HepG2 (cell line): ENCODE data around the gene SSBP1. TPM values are rescaled to one million over a fixed set of nuclear protein-coding genes. Genes with fewer than 3 reads are reported as not detected.

Source experiments
- CENPX ChIP-seq: sonication (generic); formaldehyde crosslinking; IDR thresholded peaks from 2 replicates; pipeline ENCODE4 v1.9.0; 2021; ENCODE audit warnings: mild to moderate bottlenecking, missing genetic modification reagents, moderate library complexity
- CSRNP2 ChIP-seq: sonication (generic); formaldehyde crosslinking; conservative IDR thresholded peaks from 2 replicates; pipeline ENCODE4 v1.8.0; 2022; ENCODE audit warnings: low read depth, missing genetic modification reagents
- PRPF4 ChIP-seq: fragments of 200-400 bp; formaldehyde crosslinking; IDR thresholded peaks from 2 replicates; pipeline ENCODE4 v1.6.1; 2016; ENCODE audit warnings: low read length, low read depth; ENCODE audit not compliant: poor library complexity, severe bottlenecking
- RELA ChIP-seq: sonication (generic); formaldehyde crosslinking; IDR thresholded peaks from 2 replicates; pipeline ENCODE4 v1.4.0; 2020; ENCODE audit warnings: missing genetic modification reagents
- SNAPC4 ChIP-seq: sonication (generic); formaldehyde crosslinking; IDR thresholded peaks from 2 replicates; pipeline ENCODE4 v1.4.0; 2020; ENCODE audit warnings: mild to moderate bottlenecking, missing genetic modification reagents
- ZNF292 ChIP-seq: sonication (generic); formaldehyde crosslinking; IDR thresholded peaks from 2 replicates; pipeline ENCODE4 v1.8.1; 2022; ENCODE audit warnings: mild to moderate bottlenecking, low read depth, missing genetic modification reagents, borderline replicate concordance
- polyA plus RNA-seq, 8 experiments: library from polyadenylated mRNA; depleted of rRNA in 3 of 8; stranded (reverse) in 7 of 8; unstranded in 1 of 8; fragments of >200 nt; fragmentation: Illumina TruSeq in 4 of 8; extraction: Trizol in 4 of 8; gene quantifications; 2 replicates each; pipeline versions ENCODE4 v1.2.1 to v1.2.3, GENCODE V29; 2011 to 2016; ENCODE audit warnings: low read depth in 4 of 8, missing spikeins in 1 of 8, mixed read lengths in 1 of 8; ENCODE audit not compliant: insufficient read depth in 1 of 8
- total RNA-seq, 5 experiments: library from RNA; depleted of rRNA; stranded (reverse); fragments of >200 nt; fragmentation: Illumina TruSeq; extraction: Trizol; gene quantifications; 2 replicates each; pipeline ENCODE4 v1.2.3, GENCODE V29; 2016; ENCODE audit warnings: low read depth in 1 of 5
- TF ChIP-seq, protein P1 (sequence below): IDR thresholded peaks from 2 replicates; pipeline ENCODE4 v1.4.0; 2020; ENCODE audit warnings: mild to moderate bottlenecking, missing genetic modification reagents

SSBP1 gene
- total and polyA plus RNA-seq, 2 of the 13 experiments (the other 11 are each of a cell fraction or from before 2014, with no cell fraction given), result 64.4 to 254 TPM

DNA sequence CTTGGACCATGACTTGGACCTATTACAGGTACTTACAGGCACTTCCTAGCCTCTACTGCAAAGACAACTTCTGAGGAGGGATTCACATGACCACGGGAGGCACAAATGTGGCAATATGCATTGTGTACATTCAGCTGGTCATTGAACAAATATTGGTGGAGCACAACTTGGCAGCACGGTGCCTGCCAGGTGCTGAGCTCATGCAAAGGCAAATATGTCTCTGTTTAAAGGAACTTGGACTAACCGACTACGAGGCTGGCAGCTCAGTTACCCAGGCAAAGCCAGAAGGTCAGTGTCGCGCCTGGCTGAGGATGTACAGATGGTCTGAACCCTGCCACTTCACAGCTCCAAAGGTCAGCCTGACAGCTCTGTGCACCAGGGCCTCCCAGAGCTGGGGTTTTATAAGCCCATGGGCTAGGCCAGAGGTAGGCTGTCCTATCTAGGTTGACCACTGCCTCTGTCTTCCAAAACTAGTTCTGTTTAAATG lies 42.3 kb upstream of the SSBP1 start (continued):
- TF ChIP-seq SNAPC4 (CRISPR knock-in tag) (no peak), RELA (no peak), PRPF4 (no peak), CSRNP2 (CRISPR knock-in tag) (no peak), CENPX (CRISPR knock-in tag) (no peak), ZNF292 (peak; percentile 85; the same call in 1 of the 2 replicates)
- TF ChIP-seq, protein P1, sequence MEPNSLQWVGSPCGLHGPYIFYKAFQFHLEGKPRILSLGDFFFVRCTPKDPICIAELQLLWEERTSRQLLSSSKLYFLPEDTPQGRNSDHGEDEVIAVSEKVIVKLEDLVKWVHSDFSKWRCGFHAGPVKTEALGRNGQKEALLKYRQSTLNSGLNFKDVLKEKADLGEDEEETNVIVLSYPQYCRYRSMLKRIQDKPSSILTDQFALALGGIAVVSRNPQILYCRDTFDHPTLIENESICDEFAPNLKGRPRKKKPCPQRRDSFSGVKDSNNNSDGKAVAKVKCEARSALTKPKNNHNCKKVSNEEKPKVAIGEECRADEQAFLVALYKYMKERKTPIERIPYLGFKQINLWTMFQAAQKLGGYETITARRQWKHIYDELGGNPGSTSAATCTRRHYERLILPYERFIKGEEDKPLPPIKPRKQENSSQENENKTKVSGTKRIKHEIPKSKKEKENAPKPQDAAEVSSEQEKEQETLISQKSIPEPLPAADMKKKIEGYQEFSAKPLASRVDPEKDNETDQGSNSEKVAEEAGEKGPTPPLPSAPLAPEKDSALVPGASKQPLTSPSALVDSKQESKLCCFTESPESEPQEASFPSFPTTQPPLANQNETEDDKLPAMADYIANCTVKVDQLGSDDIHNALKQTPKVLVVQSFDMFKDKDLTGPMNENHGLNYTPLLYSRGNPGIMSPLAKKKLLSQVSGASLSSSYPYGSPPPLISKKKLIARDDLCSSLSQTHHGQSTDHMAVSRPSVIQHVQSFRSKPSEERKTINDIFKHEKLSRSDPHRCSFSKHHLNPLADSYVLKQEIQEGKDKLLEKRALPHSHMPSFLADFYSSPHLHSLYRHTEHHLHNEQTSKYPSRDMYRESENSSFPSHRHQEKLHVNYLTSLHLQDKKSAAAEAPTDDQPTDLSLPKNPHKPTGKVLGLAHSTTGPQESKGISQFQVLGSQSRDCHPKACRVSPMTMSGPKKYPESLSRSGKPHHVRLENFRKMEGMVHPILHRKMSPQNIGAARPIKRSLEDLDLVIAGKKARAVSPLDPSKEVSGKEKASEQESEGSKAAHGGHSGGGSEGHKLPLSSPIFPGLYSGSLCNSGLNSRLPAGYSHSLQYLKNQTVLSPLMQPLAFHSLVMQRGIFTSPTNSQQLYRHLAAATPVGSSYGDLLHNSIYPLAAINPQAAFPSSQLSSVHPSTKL (CRISPR knock-in tag), result peak; percentile 86
